Common myeloid progenitor, CD34-positive (primary cell): ENCODE measurements around the gene MATR3.
"Not testable (repeated sequence)": the region's sequence is repeated elsewhere in the genome, so short reads cannot be mapped to it uniquely, and the experiment has no call there.

ENCODE experiments used
- CTCF ChIA-PET: fragments of 350-600 bp; sonication (Branson Sonifier 250); formaldehyde crosslinking; loops from one replicate; lab custom pipeline; 2021; ENCODE audit warnings: antibody characterized with exemption; lab: Charles Lee
- POLR2A ChIA-PET: fragments of 350-600 bp; sonication (Branson Sonifier 250); formaldehyde crosslinking; loops from one replicate; lab custom pipeline; 2021; ENCODE audit warnings: antibody characterized with exemption; lab: Charles Lee
- DNase-seq, 3 donors: peaks; one replicate each; pipeline versions ENCODE4 v3.0.0 to v3.0.0-alpha.2; 2013
- H3K27ac ChIP-seq, 2 experiments: 1 replicate in 1 of 2; 2 replicates in 1 of 2; pipeline ENCODE4 v1.7.0; 2013; ENCODE audit warnings: inconsistent platforms in 2 of 2, low read length in 2 of 2, mild to moderate bottlenecking in 2 of 2, low read depth in 1 of 2, moderate library complexity in 1 of 2; ENCODE audit not compliant: severe bottlenecking in 2 of 2, insufficient read depth in 1 of 2, poor library complexity in 1 of 2
- H3K27me3 ChIP-seq, 5 experiments: replicated peaks in 2 of 5; 1 replicate in 3 of 5; 2 replicates in 2 of 5; pipeline versions ENCODE4 v1.6.1 to v1.7.0; 2013; ENCODE audit warnings: low read length in 4 of 5, mild to moderate bottlenecking in 2 of 5, moderate library complexity in 2 of 5, inconsistent platforms in 1 of 5; ENCODE audit not compliant: insufficient read depth in 5 of 5, control insufficient read depth in 4 of 5
- H3K36me3 ChIP-seq, 4 experiments: 1 replicate in 2 of 4; 2 replicates in 2 of 4; pipeline versions ENCODE4 v1.6.1 to v1.7.0; 2013; ENCODE audit warnings: low read length in 3 of 4, control low read depth in 1 of 4, mild to moderate bottlenecking in 1 of 4; ENCODE audit not compliant: control insufficient read depth in 4 of 4, insufficient read depth in 4 of 4
- H3K4me1 ChIP-seq, 4 experiments: 1 replicate in 3 of 4; 2 replicates in 1 of 4; pipeline versions ENCODE4 v1.6.1 to v1.7.1; 2013; ENCODE audit warnings: low read length in 3 of 4, mild to moderate bottlenecking in 3 of 4, control low read depth in 1 of 4, inconsistent platforms in 1 of 4, moderate library complexity in 1 of 4; ENCODE audit not compliant: control insufficient read depth in 4 of 4, insufficient read depth in 4 of 4; ENCODE audit errors: control extremely low read depth in 1 of 4
- H3K4me3 ChIP-seq, 7 experiments: 1 replicate in 4 of 7; 2 replicates in 3 of 7; pipeline versions ENCODE4 v1.5.1 to v1.7.0; 2013; ENCODE audit warnings: mild to moderate bottlenecking in 7 of 7, low read length in 6 of 7, moderate library complexity in 6 of 7, inconsistent platforms in 2 of 7, low read depth in 2 of 7, control low read depth in 1 of 7; ENCODE audit not compliant: insufficient read depth in 4 of 7, control insufficient read depth in 1 of 7; ENCODE audit errors: extremely low read depth in 1 of 7
- H3K9me3 ChIP-seq, 5 experiments: 1 replicate in 4 of 5; 2 replicates in 1 of 5; pipeline versions ENCODE4 v1.6.1 to v1.7.1; 2013; ENCODE audit warnings: low read length in 4 of 5, mild to moderate bottlenecking in 2 of 5, inconsistent platforms in 1 of 5, low read depth in 1 of 5, moderate library complexity in 1 of 5; ENCODE audit not compliant: control insufficient read depth in 4 of 5, insufficient read depth in 2 of 5; ENCODE audit errors: control extremely low read depth in 1 of 5
- WGBS: methylation state at CpG from one replicate; pipeline ENCODE4 v1.1.5; 2013; ENCODE audit not compliant: insufficient coverage; 5-methylcytosine and 5-hydroxymethylcytosine counted together

The MATR3 gene

GRCh38 chr5:139354186-139354585, 60.6 kb downstream of the MATR3 start:
- CTCF ChIA-PET = interaction anchor here (1.2 to 3.2 kb wide), 4 partner anchors 10 to 33 kb away, joined by 3 to 18 read pairs (median 7); partner anchors contain the start of gene PAIP2

GRCh38 chr5:139355900-139356299, 62.4 kb downstream of the MATR3 start:
- WGBS = 96% methylated on average over 7 of the region's 8 CpGs
- H3K9me3 ChIP-seq, H3K4me3 ChIP-seq, H3K27me3 ChIP-seq, H3K4me1 ChIP-seq, H3K27ac ChIP-seq, DNase-seq: not testable (repeated sequence)
- peaks cover 8 to 32% (median 23%) of the 10 kb centered on the region in 4 experiments for H3K36me3 ChIP-seq
- POLR2A ChIA-PET = interaction anchor here (1.3 kb wide), 1 partner anchor 14 kb away, joined by 4 read pairs; the partner anchor contains the start of gene PAIP2
- CTCF ChIA-PET = interaction anchor here (1.1 to 2.0 kb wide), 2 partner anchors 10 to 14 kb away, joined by 3 to 11 read pairs; partner anchors contain the start of gene PAIP2

More at GRCh38 chr5:139354186-139354585, 60.6 kb downstream of the MATR3 start:
- no peak for DNase-seq
- 100% methylated on average over 3 of the region's 3 CpGs for WGBS
- POLR2A ChIA-PET = interaction anchor here (1.8 kb wide), 1 partner anchor 12 kb away, joined by 5 read pairs; the partner anchor contains the start of gene PAIP2
- no peak overlapping the region for H3K4me3 ChIP-seq
- H3K36me3 ChIP-seq = peaks cover 8 to 31% (median 23%) of the 10 kb centered on the region in 4 experiments
- H3K9me3 ChIP-seq = peaks cover 0 to 6% (median 0%) of the 10 kb centered on the region in 5 experiments
- no peak overlapping the region for H3K27ac ChIP-seq
- H3K4me1 ChIP-seq = no peaks in the 10 kb centered on the region
- no peaks in the 10 kb centered on the region for H3K27me3 ChIP-seq

DNA sequence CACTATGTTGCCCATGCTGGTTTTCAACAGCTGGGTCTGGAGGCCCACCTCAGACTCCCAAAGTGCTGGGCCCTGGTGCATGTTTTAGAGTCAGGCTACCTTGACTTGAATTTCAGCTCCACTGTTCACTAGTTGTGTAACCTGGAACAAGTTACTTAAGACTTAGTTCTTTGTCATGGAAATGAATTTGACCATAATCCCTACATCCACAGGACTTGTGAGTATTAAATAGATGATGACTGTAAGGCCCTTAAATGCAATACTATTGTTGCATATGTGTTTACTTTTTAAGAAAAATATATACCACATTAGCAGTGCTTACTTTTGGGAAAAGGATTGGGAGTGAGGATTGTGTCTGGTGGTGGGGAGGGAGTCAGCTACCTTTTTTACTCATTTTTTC, 64.5 kb downstream of the MATR3 start:
- ChIA-PET POLR2A (no interaction called here), CTCF (interaction anchor here (0.6 to 1.6 kb wide), 7 partner anchors 9 to 70 kb away, joined by 3 to 4 read pairs (median 3); no protein-coding TSS in a partner anchor)
- Histone ChIP-seq H3K27ac (no peak overlapping the region), H3K4me3 (no peak overlapping the region), H3K4me1 (no peaks in the 10 kb centered on the region), H3K27me3 (no peaks in the 10 kb centered on the region), H3K36me3 (peaks cover 5 to 28% (median 22%) of the 10 kb centered on the region in 4 experiments), H3K9me3 (peaks cover 0 to 6% (median 0%) of the 10 kb centered on the region in 5 experiments)
- no peak for DNase-seq

DNA sequence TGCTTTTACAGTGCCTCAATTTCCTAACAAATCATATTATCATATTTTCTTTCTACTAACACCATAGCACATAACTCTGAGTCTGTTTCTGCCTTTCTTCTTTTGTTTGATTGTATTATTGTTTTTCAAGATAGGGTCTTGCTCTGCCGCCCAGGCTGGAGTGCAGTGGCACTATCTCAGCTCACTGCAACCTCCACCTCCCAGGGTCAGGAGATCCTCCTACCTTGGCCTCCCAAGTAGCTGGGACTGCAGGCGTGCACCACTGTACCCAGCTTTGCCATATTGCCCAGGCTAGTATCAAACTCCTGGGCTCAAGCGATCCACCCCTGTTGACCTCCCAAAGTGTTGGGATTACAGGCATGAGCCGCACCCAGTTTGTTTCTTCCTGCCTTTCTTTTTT, 66.8 kb downstream of the MATR3 start:
- Histone ChIP-seq H3K9me3 (no peaks in the 10 kb centered on the region), H3K27me3 (no peaks in the 10 kb centered on the region), H3K4me1 (no peaks in the 10 kb centered on the region), H3K27ac (no peak overlapping the region), H3K36me3 (peaks cover 4 to 37% (median 31%) of the 10 kb centered on the region in 4 experiments), H3K4me3 (no peak overlapping the region)
- no peak for DNase-seq
- WGBS = 94% methylated on average over 3 of the region's 4 CpGs
- POLR2A ChIA-PET = interaction anchor here (0.7 kb wide), 1 partner anchor 11 kb away, joined by 6 read pairs; no protein-coding TSS in a partner anchor
- CTCF ChIA-PET = interaction anchor here (0.8 to 2.4 kb wide), 3 partner anchors 12 to 18 kb away, joined by 3 to 5 read pairs (median 3); partner anchors contain the start of gene PAIP2

DNA sequence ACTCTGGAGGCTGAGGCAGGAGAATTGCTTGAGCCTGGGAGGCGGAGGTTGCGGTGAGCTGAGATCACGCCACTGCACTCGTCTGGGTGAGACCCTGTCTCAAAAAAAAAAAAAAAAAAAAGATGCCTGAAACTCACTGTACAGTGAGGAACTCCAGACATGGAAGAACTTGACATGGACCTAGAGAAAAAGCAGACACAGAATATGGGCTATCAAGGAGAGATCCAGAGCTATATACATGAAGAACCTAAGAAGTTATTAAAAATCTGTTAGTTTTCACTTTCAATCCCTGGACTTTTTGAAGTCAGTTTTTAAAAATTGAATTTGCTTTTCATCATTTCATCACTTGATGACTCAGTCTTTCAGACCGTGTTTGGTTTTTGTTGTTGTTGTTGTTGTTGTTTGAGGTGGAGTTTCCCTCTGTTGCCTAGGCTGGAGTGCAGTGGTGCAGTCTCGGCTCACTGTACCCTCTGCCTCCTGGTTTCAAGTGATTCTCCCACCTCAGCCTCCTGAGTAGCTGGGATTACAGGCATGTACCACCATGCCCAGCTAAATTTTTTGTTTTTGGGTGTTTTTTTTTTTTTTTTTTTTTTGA, 68.4 kb downstream of the MATR3 start:
- WGBS = 98% methylated on average over 4 of the region's 6 CpGs
- CTCF ChIA-PET = interaction anchor here (0.7 to 2.4 kb wide), 6 partner anchors 10 to 29 kb away, joined by 3 to 10 read pairs (median 3); partner anchors contain the start of gene PAIP2
- Histone ChIP-seq H3K27ac (no peak overlapping the region), H3K27me3 (no peaks in the 10 kb centered on the region), H3K4me1 (no peaks in the 10 kb centered on the region), H3K4me3 (no peak overlapping the region), H3K9me3 (no peaks in the 10 kb centered on the region), H3K36me3 (peaks cover 11 to 45% (median 41%) of the 10 kb centered on the region in 4 experiments)
- POLR2A ChIA-PET = no interaction called here
- no peak for DNase-seq

DNA sequence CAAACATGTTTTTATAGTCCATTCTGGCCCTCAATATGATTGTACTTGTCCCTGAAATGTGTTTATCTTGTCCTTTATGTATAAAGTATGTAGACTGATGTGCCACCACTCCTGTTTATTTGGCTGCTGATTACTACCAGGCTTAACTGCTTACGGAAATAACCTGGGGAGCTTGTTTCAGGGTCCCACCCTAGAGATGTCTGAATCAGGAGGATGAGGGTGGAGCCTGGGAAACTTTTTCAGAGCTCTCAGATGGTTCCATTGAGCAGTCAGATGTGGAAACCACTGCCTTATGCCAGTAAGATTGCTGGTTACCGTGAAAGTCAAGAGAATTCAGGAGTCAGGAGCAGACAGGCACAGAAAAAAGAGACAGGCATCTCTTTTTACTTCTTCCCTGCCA, 70.4 kb downstream of the MATR3 start:
- 100% methylated on average over 1 of the region's 2 CpGs for WGBS
- Histone ChIP-seq H3K36me3 (peaks cover 11 to 54% (median 37%) of the 10 kb centered on the region in 4 experiments), H3K4me3 (no peak overlapping the region), H3K27ac (no peak overlapping the region), H3K27me3 (no peaks in the 10 kb centered on the region), H3K9me3 (no peaks in the 10 kb centered on the region), H3K4me1 (no peaks in the 10 kb centered on the region)
- no peak for DNase-seq
- ChIA-PET POLR2A (no interaction called here), CTCF (interaction anchor here (1.1 to 4.0 kb wide), 5 partner anchors 11 to 28 kb away, joined by 3 to 18 read pairs (median 4); partner anchors contain the start of gene PAIP2)

DNA sequence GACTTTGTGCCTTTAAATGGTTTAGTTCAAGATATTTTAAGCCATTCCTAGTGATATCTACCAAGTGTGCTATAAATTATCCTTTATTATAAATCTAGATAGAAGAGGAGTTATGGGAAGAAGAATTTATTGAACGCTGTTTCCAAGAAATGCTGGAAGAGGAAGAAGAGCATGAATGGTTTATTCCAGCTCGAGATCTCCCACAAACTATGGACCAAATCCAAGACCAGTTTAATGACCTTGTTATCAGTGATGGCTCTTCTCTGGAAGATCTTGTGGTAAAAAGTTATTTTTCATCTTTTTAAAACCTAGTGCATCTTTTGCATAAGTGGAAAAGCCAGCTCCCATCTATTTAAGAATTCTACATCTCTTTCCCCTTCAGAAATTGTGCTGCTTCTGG, 70.9 kb downstream of the MATR3 start:
- no CpG with 5 or more reads among the region's 2 CpGs for WGBS
- CTCF ChIA-PET = interaction anchor here (1.1 to 4.0 kb wide), 5 partner anchors 10 to 28 kb away, joined by 3 to 18 read pairs (median 4); partner anchors contain the start of gene PAIP2
- Histone ChIP-seq H3K27ac (no peak overlapping the region), H3K4me1 (no peaks in the 10 kb centered on the region), H3K9me3 (no peaks in the 10 kb centered on the region), H3K4me3 (no peak overlapping the region), H3K36me3 (peaks cover 11 to 56% (median 39%) of the 10 kb centered on the region in 4 experiments), H3K27me3 (no peaks in the 10 kb centered on the region)
- no peak for DNase-seq
- POLR2A ChIA-PET = no interaction called here
